Posterior cingulate gyrus (tissue), 11 donors: Measurements from ENCODE around the gene TMTC2.
A peak's percentile ranks its signal among the peaks of the same experiment; 100 is the strongest.

Experiments used
- DNase-seq, 10 donors: peaks; one replicate each; pipeline versions ENCODE4 v3.0.0 to v3.0.0-alpha.2; 2020 to 2021; ENCODE audit warnings: mixed read lengths in 3 of 10
- intact Hi-C: fragments of 100-400 bp; cut with DNase I; formaldehyde crosslinking; loops from one replicate; pipeline ENCODE4 v1.15.1; 2023

The TMTC2 gene

DNA sequence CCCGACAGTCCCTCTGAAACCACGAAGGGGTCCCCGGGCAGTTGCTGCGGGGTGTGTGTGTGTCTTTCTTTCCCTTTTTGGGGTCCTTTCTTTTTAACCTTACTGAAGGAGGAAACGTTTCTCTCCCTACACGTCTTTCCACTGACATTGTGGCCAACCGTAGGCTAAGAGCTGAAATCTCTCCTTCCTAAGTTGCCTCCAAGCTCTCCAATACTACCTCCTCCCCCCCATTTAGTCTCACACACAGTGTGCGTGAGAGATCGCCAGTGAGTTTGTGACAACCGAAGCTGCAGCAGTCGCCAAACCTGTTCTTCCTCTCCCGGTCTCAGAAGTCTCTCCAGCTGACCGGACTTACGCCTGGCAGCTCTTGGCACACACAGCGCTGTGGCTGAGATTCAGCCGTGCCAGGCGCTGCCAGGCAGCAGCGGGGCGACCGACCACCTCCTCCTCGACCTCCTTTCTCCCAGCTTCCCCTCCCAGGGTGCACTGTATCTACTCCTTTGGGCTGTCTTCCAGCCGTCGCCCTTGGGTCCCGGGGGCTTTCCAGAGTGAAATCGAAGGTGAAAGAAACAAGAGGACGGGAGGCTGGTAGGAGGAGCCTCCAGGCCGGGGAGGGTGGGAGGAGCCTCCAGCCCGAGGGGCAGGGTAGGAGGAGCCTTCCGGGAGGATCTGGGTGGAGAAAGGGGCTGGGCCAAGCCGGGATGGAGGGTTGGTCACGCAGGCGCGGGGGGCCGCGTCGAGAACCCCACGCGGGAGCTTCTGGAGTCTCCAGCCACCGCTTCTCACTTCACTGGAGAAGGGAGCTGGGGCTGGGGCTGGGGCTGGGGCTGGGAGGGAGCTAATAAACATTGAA is at the start of gene TMTC2:
Gene TMTC2 (plus strand): TSS at position 739 of the 853 bp plus-strand sequence.
- intact Hi-C loops = loop anchor here (5.0 to 10.0 kb wide), 5 partner anchors 96 to 1816 kb away; no protein-coding TSS in a partner anchor

DNA sequence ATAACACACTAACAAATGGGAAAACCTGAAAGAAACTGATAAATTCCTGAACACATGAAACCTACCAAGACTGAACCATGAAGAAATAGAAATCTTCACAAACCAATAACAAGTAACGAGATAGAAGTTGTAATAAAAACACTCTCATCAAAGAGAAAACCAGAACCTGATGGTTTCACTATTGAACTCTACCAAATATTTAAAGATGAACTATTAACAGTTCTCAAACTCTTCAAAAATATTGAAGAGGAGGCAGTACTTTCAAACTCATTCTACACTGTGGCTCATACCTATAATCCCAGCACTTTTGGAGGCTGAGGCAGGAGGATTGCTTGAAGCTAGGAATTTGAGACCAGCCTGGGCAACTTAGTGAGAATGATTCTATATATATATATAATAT is 48.4 kb upstream of the TMTC2 start:
- no peak for DNase-seq
- intact Hi-C loops = no loop called here

More for the DNA sequence above, at the start of gene TMTC2:
- peak; percentile 94 to 100 (median 97) for DNase-seq

DNA sequence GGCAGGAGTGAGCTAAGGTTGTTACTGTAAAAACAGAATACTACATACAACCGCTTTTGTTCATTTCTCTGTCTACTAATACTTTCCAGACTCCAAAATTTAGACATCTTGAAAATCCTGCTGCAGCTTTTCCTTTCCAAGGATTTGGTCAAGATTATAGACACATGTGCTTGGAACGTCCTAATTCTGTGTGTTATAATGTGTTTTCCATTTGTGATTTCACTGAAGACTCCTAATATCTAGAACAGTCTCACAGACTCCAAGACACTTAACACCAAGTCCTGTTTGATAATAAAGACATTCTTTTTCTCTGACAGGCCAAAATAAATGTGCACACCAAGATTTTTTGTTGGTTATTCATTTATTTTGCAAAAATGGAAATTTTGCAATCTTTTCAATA is 41.8 kb upstream of the TMTC2 start:
- no peak for DNase-seq
- intact Hi-C loops = no loop called here

DNA sequence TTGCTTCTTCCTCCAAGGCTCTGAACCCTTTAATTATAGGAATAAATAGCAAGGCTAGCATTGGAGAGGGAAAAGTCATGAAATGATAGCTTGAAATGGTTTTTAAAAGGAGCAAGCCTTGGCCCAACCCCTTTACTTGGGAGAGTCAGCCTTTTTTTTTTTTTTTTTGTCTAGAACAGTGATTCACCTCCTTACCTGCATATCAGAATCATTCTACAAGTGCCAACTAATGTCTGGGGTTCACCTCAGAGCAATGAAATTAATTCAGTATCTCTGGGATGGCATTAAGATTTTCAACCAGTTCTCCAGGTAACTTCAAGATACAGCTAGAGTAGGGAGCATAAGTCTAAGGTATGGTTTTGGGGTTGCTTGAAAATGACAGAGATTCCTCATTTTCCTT is 41.3 kb upstream of the TMTC2 start:
- no peak for DNase-seq
- intact Hi-C loops = no loop called here

DNA sequence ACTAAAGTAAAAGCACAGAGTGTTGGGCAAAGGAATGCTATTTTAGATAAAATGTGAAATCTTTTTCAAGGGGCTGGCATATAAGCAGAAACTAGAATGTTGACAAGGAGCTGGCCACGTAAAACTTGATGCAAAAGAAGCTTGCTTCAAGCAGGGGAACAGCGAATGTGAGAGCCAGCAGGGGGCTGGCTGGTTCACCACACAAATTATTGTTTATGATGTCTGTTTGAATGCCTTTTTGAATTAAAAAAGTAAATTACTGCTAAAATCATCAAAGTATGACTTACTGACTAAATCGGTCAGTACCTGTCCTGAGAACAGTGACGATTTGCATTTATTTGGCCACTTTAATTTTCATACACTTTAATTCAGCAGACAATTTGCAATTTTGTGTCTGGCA is 38.9 kb upstream of the TMTC2 start:
- DNase-seq = no peak
- intact Hi-C loops = no loop called here

DNA sequence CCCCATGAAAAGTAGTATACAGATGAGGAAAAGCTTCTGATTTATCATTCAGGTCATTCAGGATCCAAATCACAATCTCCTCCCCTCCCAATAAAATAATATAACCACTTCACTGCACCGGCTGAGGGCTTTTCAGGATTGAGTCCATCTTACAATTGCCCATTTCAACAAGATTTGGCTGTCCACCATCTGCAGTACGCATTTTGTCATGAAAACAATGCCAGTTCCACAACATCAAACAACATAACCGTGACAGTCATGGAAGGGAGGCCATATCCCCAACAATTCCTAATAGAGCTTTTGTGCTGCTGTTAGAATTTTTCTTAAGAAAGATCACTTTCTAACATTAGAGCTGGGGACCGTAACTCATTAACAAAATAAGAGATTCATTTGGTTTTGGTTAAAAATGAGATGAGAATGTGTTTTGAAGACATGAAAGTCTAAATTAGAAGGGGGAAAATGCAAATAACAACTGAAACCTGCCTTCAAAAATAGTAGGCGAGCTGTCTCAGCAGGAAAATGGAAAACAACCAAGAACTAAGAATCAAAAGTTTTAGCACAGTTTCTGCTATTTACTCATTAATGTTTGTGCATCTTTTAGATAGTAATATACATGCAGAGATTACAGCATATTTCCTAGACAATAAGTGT is 38.3 kb upstream of the TMTC2 start:
- no peak for DNase-seq
- intact Hi-C loops = no loop called here

DNA sequence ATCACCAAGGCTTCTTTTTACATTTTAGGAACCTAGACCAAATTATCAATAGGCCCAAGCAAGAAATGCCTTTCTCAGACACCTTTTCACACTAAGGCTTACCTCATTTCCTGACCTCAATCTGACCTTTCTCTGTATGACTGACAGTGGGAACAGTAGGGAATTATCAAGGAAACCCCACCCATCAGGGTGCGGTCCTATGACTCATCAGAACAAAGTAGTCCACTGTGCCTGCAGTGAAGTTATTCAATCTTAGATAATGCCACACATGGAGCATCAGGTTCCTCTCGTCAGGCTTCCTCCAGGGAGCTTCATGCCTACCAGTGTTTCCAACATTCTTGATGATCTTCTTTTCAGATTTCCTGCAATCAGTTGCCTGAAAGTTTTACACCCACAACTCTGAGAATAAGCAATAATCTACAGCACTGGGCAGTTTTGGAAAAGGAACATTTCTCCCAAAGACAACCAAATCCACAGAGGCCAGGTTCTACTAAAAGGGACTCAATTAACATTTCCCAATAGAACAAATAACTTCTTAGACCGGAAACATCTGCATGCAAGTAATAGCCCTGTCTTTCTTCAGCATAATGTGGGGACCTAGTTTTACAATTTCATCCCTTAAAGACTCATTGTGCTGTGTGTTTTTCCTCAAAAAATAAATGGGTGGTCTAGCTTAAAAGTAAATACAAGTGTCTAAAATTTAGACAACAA is 35.9 kb upstream of the TMTC2 start:
- intact Hi-C loops = no loop called here
- no peak for DNase-seq

DNA sequence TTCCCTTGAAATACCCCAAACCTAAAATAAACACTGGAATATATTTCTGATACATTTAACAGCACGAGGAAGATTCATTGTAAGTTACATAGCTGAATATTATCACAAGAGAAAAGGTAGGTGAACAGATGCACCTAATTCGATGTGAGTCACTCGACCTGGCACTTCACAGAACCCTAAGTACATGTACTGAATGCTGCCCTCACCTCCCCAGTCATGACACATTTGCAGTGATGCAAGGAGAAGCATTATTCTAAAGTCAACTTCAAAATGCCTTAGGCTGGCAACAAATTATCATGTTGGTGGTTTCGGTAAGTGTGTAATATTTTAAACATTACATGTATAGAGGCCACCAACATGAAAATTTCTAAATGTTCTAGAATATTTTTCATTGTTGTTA is 35.2 kb upstream of the TMTC2 start:
- DNase-seq = no peak

DNA sequence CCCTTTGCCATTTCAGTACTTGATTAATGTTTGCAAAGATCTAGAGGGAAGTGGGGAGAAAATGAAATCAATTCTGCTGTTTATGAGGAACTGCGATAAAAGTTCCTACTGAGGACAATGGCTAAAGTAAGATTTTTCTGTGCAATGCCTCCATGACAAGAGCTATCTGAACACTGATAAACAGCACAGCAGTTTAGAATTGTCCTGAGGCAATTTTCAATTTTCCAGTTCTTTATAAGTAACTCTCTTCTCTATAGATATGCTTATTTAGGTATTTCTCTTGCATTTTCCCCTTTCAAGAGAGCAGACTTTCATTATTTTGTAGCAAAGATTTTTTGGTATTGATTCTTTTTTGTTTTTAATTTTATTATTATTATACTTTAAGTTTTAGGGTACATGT is 34.6 kb upstream of the TMTC2 start:
- intact Hi-C loops = no loop called here
- no peak for DNase-seq

More for the DNA sequence above, 35.2 kb upstream of the TMTC2 start:
- intact Hi-C loops = no loop called here

DNA sequence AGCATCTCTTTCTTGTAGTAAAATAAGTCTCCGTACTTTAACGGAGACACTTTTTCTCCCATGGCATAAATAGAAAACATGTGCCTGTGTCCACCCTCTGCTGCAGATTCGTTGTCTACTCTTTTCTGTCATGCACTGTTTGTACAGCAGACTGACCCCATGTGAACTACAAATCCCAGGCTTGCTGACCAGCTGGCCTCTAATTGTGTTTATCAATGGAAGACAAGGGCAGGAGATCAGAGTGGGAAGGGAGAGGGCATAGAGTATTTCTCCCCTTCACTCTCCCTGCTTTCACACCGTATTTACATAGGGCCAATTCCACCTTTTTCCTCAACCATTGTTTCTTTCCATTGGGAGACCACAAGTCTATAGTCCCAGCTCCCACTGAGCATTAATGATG is 31.0 kb upstream of the TMTC2 start:
- intact Hi-C loops = no loop called here

DNA sequence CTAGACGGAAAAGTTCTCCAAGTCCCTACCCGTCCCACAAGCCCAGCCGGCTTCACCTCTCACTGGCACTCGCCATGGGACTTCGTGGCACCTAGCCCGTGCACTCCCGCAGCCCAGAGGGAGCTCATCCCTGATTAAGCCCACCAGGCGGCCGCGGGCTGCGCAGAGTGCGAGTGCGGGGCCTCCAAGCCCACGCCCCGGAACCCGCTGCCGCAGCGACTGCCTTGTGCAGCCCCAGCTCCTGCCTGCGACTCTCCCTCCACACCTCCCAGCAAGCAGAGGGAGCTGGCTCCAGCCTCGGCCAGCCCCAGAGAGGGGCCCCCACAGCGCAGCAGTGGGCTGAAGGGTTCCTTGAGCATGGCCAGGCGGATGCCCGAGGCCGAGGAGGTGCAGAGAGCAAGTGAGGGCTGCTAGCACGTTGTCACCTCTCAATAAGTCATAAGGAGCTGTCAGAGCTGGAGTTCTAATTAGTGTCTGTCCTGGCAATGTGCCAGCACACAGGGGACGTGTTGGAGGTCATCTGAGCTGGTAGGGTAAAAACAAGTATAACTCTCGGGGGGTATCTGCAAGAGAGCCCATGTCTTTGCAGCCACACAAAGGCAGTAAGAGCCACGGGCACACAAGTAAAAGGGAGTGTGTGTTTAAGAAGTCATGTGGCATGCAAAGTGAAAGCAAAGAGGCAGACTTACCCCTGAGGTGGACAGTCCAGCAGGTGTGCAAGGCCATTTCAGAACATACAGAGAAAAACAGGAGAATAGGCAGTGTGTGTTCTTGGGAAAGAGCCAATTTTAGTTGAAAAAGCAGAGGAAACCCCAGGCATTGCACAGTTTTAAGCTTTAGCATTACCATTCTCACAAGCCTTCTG is 27.1 kb upstream of the TMTC2 start:
- intact Hi-C loops = no loop called here
- DNase-seq = peak in 3 of 10 donors; percentile 59 to 75 (median 63)

More for the DNA sequence above, 31.0 kb upstream of the TMTC2 start:
- DNase-seq = no peak

DNA sequence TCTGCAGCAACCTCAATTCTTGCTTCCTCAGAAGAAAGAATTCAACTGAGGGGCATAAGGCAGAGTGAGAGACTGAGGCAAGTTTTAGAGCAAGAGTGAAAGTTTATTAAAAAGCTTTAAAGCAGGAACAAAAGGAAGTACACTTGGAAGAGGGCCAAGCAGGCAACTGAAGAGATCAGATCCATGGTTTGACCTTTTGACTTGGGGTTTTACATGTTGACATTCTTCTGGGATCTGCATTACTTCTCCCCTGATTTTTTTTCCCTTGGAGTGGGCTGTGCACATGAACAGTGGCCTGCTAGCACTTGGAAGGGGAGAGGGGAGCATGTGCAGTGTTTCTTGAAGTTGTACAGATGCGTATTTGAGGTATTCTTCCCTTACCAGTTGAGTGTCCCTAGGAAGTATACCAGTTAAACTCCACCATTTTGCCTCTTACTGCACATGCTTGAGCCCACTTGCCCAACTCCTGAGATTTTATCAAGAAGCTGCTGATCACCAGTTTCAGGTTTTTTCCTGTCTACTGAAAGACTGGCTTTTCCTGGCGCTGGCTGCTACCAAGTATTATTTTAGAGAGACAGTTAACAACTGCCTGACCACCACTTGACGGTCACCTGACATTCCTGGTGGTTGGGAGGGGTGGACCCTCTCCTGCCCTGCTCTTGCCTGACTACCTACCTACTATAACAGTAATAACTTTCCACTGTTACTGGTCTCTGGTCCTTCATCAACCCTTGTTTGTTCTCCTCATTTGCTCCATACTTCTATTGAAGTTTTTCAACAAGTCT is 26.0 kb upstream of the TMTC2 start:
- DNase-seq = peak in 1 of 10 donors; percentile 38
- intact Hi-C loops = no loop called here

DNA sequence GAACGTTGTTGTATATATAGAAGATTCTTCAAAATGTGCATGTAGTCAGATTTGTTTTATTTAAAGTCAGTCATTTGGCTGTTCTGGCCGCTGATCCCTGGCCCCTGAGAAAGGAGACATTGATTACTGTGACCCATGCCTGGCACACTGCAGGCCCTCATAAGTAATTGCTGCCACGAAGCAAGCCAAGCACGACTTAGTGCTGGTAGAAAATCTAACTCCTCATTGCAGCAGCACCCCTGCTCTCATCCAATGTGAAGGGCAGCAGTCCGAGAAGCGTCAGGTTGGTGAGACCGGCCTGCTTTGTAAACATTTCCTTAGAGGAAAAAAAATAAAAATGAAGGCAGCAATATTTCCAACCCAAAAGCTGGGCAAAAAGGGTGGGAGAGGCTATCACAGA is 22.8 kb upstream of the TMTC2 start:
- intact Hi-C loops = no loop called here
- DNase-seq = peak in 3 of 10 donors; percentile 20 to 50 (median 41)

DNA sequence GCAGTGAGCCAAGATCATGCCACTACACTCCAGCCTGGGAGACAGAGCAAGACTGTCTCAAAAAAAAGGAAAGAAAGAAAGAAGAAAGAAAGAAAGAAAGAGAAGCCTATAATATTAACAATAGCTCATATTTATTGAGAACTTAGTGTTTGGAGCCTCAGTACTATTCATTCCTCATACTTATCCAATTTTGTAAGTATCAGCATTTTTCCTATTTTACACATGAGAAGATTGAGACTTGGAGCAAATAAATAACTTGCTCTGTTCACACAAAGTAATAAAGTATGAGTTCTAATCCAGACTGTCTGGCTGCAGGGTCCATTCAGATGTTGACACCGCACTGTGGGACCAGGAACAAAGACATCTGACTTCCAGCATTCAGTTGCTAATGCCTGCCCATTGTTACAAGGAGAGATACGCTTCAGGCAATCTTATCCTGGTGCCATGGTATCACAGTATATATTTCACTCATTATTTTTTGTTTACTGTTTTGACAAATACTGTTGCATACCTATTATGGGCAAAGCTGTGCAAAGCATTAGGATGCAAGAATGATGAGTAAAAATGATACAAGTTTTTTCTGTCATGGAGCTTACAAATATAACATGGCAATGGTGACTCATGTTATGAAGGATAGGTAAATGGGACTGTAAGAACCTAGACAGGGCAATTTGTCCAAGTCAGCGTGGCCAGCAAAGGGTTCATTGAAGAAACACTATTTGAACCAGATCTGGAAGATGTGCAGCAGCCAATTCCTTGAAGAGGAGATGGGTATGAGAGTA is 21.4 kb upstream of the TMTC2 start:
- no peak for DNase-seq
- intact Hi-C loops = no loop called here

DNA sequence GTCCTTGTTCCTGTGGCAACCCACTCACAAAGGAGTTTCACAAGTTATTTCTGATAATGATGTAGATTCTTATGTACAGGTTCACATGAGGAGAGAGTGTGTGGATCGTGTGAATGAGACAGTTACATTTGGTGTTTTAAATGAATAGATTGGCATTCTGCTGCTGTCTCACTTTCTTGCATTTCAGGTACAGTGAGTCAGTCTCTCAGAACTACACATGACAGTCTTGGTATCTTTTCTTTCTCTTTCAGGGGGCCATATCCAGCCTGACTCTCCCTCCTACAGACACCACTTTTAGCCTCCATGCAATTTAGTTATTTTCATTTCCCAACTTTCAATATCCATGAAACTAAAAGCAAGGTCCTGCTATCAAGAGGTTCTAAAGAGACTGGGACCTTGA is 19.9 kb upstream of the TMTC2 start:
- no peak for DNase-seq
- intact Hi-C loops = no loop called here

DNA sequence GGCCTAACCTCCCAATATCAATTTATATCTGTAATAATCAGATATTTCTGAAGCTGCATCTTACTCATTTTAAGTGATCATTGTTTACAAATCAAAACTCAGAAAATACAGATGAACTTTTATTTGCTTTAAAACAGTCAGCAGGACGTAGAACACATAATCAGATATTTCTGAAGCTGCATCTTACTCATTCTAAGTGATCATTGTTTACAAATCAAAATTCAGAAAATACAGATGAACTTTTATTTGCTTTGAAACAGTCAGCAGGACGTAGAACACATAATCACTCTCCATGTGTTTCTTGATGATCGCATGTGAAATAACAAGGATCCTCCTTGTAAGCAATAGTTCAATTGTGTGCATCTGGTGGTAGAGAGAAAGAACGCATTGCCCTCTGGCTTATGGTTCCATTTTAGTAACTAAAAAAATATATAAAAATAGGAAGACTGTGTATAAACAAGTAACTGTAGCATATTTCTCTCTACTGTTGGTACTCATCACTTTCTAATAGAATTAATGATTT is 15.0 kb upstream of the TMTC2 start:
- intact Hi-C loops = loop anchor here (10.0 kb wide), 1 partner anchor 713 kb away; no protein-coding TSS in a partner anchor
- no peak for DNase-seq

DNA sequence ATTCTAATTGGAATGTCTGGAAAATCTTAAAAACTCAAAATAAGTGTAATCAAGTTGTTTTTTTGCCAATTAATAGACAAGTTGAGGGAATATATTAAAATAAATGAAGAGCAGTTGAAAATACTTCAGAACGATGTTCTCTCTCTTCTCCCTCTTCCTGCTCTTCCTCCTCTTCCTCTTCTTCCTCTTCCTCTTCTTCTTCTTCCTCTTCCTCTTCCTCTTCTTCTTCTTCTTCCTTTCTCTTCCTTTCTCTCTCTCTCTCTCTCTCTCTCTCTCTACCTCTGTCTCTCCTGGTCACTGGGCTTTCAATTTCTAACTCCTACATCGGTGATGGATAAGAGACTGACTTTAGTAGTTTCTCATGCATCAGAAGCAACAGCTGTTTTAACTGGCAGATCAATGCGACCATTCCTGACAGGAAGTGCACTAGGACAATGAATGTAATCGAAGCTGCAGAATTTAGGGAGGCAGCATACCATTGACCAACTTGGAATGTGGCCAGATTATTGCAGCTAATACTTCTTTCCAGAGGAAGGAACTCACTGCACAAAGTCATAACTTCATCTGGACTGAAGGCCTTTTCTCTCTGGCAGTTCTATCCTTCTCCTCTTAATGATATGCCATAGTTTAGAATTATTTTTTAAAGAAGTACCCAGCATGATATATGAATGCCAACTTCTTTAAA is 13.8 kb upstream of the TMTC2 start:
- DNase-seq = no peak
- intact Hi-C loops = loop anchor here (10.0 kb wide), 1 partner anchor 712 kb away; no protein-coding TSS in a partner anchor

DNA sequence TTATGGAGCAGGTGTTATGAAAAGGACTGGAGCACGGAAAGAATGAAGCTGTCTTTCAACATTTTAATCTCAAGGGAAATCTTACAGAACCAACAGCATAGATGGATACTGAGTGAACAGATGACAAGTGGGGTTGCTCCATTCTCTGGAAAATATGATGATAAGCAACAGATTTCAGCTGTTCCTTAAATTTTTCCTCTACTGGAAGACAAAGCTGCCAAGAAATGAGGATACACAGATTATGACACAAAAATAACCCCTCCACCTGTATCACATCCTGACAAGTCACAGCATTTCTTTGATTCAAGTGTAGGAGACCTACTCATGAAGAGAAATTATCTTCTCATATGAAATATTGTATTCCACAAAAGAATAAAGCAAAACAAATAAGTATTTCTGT is 13.0 kb upstream of the TMTC2 start:
- no peak for DNase-seq
- intact Hi-C loops = loop anchor here (10.0 kb wide), 1 partner anchor 711 kb away; no protein-coding TSS in a partner anchor
